ENCODE measurements around the gene CADM1. TPM values are rescaled to one million over a fixed set of nuclear protein-coding genes. Genes with fewer than 3 reads are reported as not detected.

Gene CADM1
- total and polyA plus RNA-seq, 4 donors = 31.7 to 243 (median 77.9) TPM

DNA sequence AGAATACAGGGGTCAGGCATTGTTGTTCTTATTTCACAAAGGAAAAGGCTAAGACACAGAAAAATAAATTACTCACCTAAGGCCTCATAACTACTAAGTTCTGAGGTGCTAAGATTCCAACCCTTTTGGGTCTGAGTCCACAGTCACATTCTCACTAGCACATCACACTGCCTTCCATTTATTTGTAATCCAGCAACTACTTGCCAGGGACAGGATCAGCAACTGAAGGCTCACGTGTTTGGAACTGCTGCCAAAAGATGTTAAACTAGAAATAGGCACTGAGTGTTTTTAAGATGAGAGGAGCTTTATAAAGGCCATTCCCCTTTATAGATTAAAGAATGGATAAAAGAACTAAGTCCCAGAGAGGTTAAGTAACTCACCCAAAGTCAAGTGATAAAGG lies 58.0 kb downstream of the CADM1 start:
- Histone ChIP-seq H3K4me1 (ENCODE audit: control insufficient read depth in 5 of 5, insufficient read depth in 5 of 5, low read length in 5 of 5) (no peaks in the 10 kb centered on the region), H3K9me3 (ENCODE audit: control insufficient read depth in 4 of 4, insufficient read depth in 3 of 4, low read length in 3 of 4) (peaks cover 4 to 14% (median 9%) of the 10 kb centered on the region in 4 donors), H3K9ac (ENCODE audit: insufficient read depth in 1 of 2, low read length in 2 of 2) (no peak overlapping the region), H3K4me3 (no peak overlapping the region), H3K27ac (ENCODE audit: low read depth in 1 of 2, low read length in 1 of 2) (no peak overlapping the region), H3K36me3 (ENCODE audit: control insufficient read depth in 4 of 4, insufficient read depth in 4 of 4, low read length in 4 of 4) (peaks cover 0 to 4% (median 0%) of the 10 kb centered on the region in 4 donors), H3K27me3 (ENCODE audit: control insufficient read depth in 3 of 3, insufficient read depth in 3 of 3, low read length in 2 of 3) (no peaks in the 10 kb centered on the region)
- DNase-seq (no peak), ATAC-seq (ENCODE audit: insufficient read depth, low FRiP score) (no peak)
- TF ChIP-seq, protein P1, sequence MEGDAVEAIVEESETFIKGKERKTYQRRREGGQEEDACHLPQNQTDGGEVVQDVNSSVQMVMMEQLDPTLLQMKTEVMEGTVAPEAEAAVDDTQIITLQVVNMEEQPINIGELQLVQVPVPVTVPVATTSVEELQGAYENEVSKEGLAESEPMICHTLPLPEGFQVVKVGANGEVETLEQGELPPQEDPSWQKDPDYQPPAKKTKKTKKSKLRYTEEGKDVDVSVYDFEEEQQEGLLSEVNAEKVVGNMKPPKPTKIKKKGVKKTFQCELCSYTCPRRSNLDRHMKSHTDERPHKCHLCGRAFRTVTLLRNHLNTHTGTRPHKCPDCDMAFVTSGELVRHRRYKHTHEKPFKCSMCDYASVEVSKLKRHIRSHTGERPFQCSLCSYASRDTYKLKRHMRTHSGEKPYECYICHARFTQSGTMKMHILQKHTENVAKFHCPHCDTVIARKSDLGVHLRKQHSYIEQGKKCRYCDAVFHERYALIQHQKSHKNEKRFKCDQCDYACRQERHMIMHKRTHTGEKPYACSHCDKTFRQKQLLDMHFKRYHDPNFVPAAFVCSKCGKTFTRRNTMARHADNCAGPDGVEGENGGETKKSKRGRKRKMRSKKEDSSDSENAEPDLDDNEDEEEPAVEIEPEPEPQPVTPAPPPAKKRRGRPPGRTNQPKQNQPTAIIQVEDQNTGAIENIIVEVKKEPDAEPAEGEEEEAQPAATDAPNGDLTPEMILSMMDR (IDR thresholded peaks at IDR 0.05; ENCODE audit: control extremely low read depth, extremely low read depth) = no peak
- WGBS, 2 donors = 75 to 76% methylated on average over 1 of the region's 1 CpG

DNA sequence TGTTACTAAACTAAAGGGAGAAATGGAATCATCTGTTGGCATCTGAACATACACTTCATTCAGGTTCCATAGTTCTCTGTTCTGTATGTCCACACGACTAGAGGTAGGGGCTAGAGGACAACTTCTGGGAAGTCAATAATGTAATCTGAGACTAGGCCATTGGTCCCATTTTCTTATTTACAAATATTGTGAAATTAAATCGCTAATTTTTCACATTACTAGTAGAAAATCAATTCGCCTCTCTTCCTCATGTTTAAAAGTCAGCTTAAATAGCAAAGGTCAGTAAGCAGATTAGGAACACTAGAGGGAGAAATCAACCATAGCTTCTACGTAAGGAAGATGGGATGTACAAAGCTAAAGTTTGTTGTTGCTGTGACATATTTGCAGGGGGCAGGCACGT lies 59.7 kb downstream of the CADM1 start:
- no peak overlapping the region for H3K9ac ChIP-seq (ENCODE audit: insufficient read depth in 1 of 2, low read length in 2 of 2)
- no peak overlapping the region for H3K4me3 ChIP-seq
- TF ChIP-seq, protein P1 (IDR thresholded peaks at IDR 0.05; ENCODE audit: control extremely low read depth, extremely low read depth) = no peak
- ATAC-seq (ENCODE audit: insufficient read depth, low FRiP score) = no peak
- peaks cover 0 to 4% (median 0%) of the 10 kb centered on the region in 4 donors for H3K36me3 ChIP-seq (ENCODE audit: control insufficient read depth in 4 of 4, insufficient read depth in 4 of 4, low read length in 4 of 4)
- DNase-seq = no peak
- H3K27me3 ChIP-seq (ENCODE audit: control insufficient read depth in 3 of 3, insufficient read depth in 3 of 3, low read length in 2 of 3) = no peaks in the 10 kb centered on the region
- H3K9me3 ChIP-seq (ENCODE audit: control insufficient read depth in 4 of 4, insufficient read depth in 3 of 4, low read length in 3 of 4) = peaks cover 4 to 14% (median 9%) of the 10 kb centered on the region in 4 donors
- no peak overlapping the region for H3K27ac ChIP-seq (ENCODE audit: low read depth in 1 of 2, low read length in 1 of 2)
- H3K4me1 ChIP-seq (ENCODE audit: control insufficient read depth in 5 of 5, insufficient read depth in 5 of 5, low read length in 5 of 5) = peaks cover 0 to 12% (median under 1%) of the 10 kb centered on the region in 5 donors
- 79 to 81% methylated on average over 5 of the region's 5 CpGs for WGBS, 2 donors

DNA sequence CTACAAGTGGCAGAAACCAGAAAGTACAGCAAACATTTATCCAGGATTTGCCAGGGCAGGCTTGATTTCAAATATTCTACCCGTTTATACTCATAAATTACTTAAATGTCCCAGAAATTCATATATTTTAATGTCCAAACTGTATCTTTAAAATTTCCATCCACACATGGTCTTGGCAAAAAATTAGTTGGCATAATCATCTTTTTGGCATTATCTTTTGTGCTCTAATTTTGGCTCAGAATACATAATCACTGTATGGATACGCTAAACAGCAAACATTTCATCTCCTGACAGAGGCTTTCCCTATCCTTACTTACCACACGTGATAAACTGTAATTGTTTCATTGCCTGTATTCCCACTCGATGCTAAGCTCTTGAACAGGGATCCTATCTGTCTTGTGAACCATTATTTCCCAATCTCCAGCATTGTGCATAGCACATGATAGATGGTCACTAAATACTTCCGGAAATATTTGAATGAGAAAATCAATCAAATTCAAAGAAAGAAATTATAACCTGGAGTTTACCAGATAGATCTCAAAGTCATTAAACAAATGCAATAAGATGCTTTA lies 64.2 kb downstream of the CADM1 start:
- Histone ChIP-seq H3K27me3 (ENCODE audit: control insufficient read depth in 3 of 3, insufficient read depth in 3 of 3, low read length in 2 of 3) (no peaks in the 10 kb centered on the region), H3K4me3 (no peak overlapping the region), H3K27ac (ENCODE audit: low read depth in 1 of 2, low read length in 1 of 2) (no peak overlapping the region), H3K9ac (ENCODE audit: insufficient read depth in 1 of 2, low read length in 2 of 2) (no peak overlapping the region), H3K4me1 (ENCODE audit: control insufficient read depth in 5 of 5, insufficient read depth in 5 of 5, low read length in 5 of 5) (peaks cover 0 to 32% (median 5%) of the 10 kb centered on the region in 5 donors), H3K9me3 (ENCODE audit: control insufficient read depth in 4 of 4, insufficient read depth in 3 of 4, low read length in 3 of 4) (no peaks in the 10 kb centered on the region), H3K36me3 (ENCODE audit: control insufficient read depth in 4 of 4, insufficient read depth in 4 of 4, low read length in 4 of 4) (no peaks in the 10 kb centered on the region)
- DNase-seq (peak in 2 of 3 donors; percentile 11 to 16), ATAC-seq (ENCODE audit: insufficient read depth, low FRiP score) (no peak)
- WGBS, 2 donors = 71 to 77% methylated on average over 5 of the region's 5 CpGs
- TF ChIP-seq, protein P1 (IDR thresholded peaks at IDR 0.05; ENCODE audit: control extremely low read depth, extremely low read depth) = no peak

DNA sequence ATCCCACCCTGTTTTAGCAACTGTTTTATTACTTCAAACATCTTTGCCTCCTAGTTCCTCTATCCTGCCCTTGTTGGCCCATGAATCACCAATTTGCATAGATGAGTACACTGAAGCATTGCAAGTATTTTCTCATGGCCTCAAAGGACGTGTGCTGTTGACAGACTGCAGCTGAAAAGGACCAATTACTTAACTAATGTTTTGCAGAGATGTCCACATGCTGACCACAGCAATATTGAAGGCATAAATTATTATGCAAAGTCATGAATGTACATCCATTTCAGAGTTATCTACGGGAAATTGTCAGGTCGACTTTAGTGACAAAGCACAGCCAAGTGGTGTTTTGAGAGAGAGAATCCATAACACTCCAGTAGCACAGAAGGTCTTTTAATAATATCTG lies 64.8 kb downstream of the CADM1 start:
- H3K4me3 ChIP-seq = no peak overlapping the region
- no peaks in the 10 kb centered on the region for H3K27me3 ChIP-seq (ENCODE audit: control insufficient read depth in 3 of 3, insufficient read depth in 3 of 3, low read length in 2 of 3)
- WGBS, 2 donors = 51 to 66% methylated on average over 3 of the region's 3 CpGs
- peaks cover 0 to 32% (median 5%) of the 10 kb centered on the region in 5 donors for H3K4me1 ChIP-seq (ENCODE audit: control insufficient read depth in 5 of 5, insufficient read depth in 5 of 5, low read length in 5 of 5)
- no peaks in the 10 kb centered on the region for H3K9me3 ChIP-seq (ENCODE audit: control insufficient read depth in 4 of 4, insufficient read depth in 3 of 4, low read length in 3 of 4)
- ATAC-seq (ENCODE audit: insufficient read depth, low FRiP score) = no peak
- DNase-seq = peak; percentile 43 to 60 (median 59)
- no peaks in the 10 kb centered on the region for H3K36me3 ChIP-seq (ENCODE audit: control insufficient read depth in 4 of 4, insufficient read depth in 4 of 4, low read length in 4 of 4)
- H3K27ac ChIP-seq (ENCODE audit: low read depth in 1 of 2, low read length in 1 of 2) = no peak overlapping the region
- TF ChIP-seq, protein P1 (IDR thresholded peaks at IDR 0.05; ENCODE audit: control extremely low read depth, extremely low read depth) = no peak
- H3K9ac ChIP-seq (ENCODE audit: insufficient read depth in 1 of 2, low read length in 2 of 2) = no peak overlapping the region
